CD4-positive, CD25-positive, alpha-beta regulatory T cell (primary cell): ENCODE data around the gene ZNF746. TPM values are rescaled to one million over a fixed set of nuclear protein-coding genes. Genes with fewer than 3 reads are reported as not detected.

ENCODE experiments used
- ATAC-seq, 2 donors: fragments of 150-1000 bp; cut with Tn5 transposase; one replicate each; pipeline ENCODE4 v1.10.0; 2021; ENCODE audit warnings: low read depth in 2 of 2, moderate number of reproducible peaks in 2 of 2, moderate library complexity in 1 of 2
- DNase-seq, 3 donors: peaks; one replicate each; pipeline versions ENCODE4 v3.0.0 to v3.0.0-alpha.2; 2012 to 2022; ENCODE audit warnings: mixed read lengths in 1 of 3
- H3K27ac ChIP-seq: one replicate; pipeline ENCODE4 v1.7.0; 2013; ENCODE audit warnings: mild to moderate bottlenecking, low read length; ENCODE audit not compliant: insufficient read depth, poor library complexity, severe bottlenecking
- H3K27me3 ChIP-seq: one replicate; pipeline ENCODE4 v1.7.0; 2013; ENCODE audit warnings: low read length; ENCODE audit not compliant: control insufficient read depth, insufficient read depth
- H3K36me3 ChIP-seq: one replicate; pipeline ENCODE4 v1.7.0; 2013; ENCODE audit warnings: mild to moderate bottlenecking, low read length, moderate library complexity; ENCODE audit not compliant: control insufficient read depth, insufficient read depth
- H3K4me1 ChIP-seq: 2 replicates; pipeline ENCODE4 v1.7.0; 2013; ENCODE audit warnings: mild to moderate bottlenecking, low read length; ENCODE audit not compliant: insufficient read depth, control insufficient read depth, poor library complexity, severe bottlenecking
- H3K4me3 ChIP-seq: one replicate; pipeline ENCODE4 v1.7.0; 2013; ENCODE audit warnings: low read depth, mild to moderate bottlenecking, low read length, moderate library complexity
- H3K9me3 ChIP-seq, 2 experiments: 1 replicate in 1 of 2; 2 replicates in 1 of 2; pipeline ENCODE4 v1.7.0; 2013; ENCODE audit warnings: low read length in 2 of 2, mild to moderate bottlenecking in 1 of 2, moderate library complexity in 1 of 2; ENCODE audit not compliant: control insufficient read depth in 2 of 2
- H3K27ac Mint-ChIP-seq, 3 donors: one replicate each; pipeline ENCODE4 v1.8.0; 2020 to 2022; ENCODE audit warnings: mild to moderate bottlenecking in 3 of 3, mixed read lengths in 3 of 3, moderate library complexity in 2 of 3
- H3K27me3 Mint-ChIP-seq: one replicate; pipeline ENCODE4 v1.8.0; 2022; ENCODE audit warnings: mild to moderate bottlenecking, mixed read lengths
- H3K36me3 Mint-ChIP-seq: one replicate; pipeline ENCODE4 v1.8.0; 2020; ENCODE audit warnings: mixed read lengths
- H3K4me1 Mint-ChIP-seq, 4 donors: one replicate each; pipeline ENCODE4 v1.8.0; 2020 to 2022; ENCODE audit warnings: mixed read lengths in 4 of 4, mild to moderate bottlenecking in 1 of 4
- H3K4me3 Mint-ChIP-seq, 4 donors: one replicate each; pipeline ENCODE4 v1.8.0; 2020 to 2022; ENCODE audit warnings: mild to moderate bottlenecking in 4 of 4, mixed read lengths in 4 of 4, moderate library complexity in 3 of 4
- H3K9me3 Mint-ChIP-seq, 7 donors: one replicate each; pipeline ENCODE4 v1.8.0; 2020 to 2022; ENCODE audit warnings: mixed read lengths in 7 of 7, mild to moderate bottlenecking in 3 of 7, moderate library complexity in 2 of 7
- polyA plus RNA-seq, 4 donors: library from polyadenylated mRNA; unstranded; fragments of 300-500 nt; fragmentation: Illumina TruSeq; gene quantifications; one replicate each; pipeline ENCODE4 v1.2.3, GENCODE V29; 2021
- total RNA-seq: library from RNA; stranded (reverse); gene quantifications from one replicate; pipeline ENCODE4 v1.2.3, GENCODE V29; 2022

Gene ZNF746
- 33.9 TPM for total RNA-seq
- 10 to 100 TPM in 2 of 4 donors, 1 to 10 TPM in 2; 8.2 to 11.5 (median 9.7) TPM for polyA plus RNA-seq

DNA sequence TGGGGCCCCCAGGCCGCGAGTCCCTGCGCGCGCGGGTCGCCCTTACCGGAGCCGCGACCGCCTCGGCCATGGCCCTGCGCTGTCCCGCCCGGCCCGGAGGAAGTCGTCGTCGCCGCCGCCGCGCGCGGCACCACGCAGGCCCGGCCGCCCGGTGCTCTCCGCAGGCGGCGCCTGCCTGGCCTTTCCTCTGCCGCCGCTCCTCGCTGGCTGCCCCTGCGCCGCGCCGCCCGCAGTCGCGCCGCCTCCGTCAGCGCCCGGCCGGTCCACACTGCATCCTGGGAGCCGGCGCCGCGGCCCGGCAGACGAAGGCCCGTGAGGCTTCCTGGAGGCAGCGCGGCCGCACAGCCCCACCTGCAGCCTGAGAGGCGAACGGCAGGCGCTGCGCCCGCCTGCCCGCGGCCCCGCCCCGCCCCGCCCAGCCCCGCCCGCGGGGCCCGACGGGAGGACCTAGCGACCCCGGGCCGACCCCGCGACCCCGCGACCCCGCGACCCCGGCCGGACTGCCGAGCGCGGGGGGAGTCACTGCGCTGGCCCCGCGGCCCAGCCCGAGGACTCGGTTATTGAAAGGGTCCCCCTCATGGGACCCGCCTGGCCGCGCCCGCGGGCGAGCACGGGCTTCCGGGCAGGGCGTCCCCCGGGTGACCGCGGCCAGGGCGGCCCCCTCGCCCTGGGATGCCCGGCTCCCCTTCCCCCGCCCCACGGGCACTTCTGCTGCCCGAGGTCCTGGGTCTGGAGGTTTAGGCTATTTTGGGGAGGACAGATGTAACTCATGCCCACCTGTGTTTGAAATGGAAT is at the start of gene ZNF746:
Gene ZNF746, minus strand, starts transcription at position 343 of the 795 bp plus-strand sequence. Its CDS starts 273 bp downstream, at position 70.
- H3K27me3 ChIP-seq = no peaks in the 10 kb centered on the region
- peaks cover 1% of the 10 kb centered on the region for H3K36me3 Mint-ChIP-seq
- H3K4me3 ChIP-seq = peak within 1 kb of the TSS; percentile 71
- ATAC-seq (peak; percentile 95), DNase-seq (peak; percentile 72 to 87 (median 78))
- no peaks in the 10 kb centered on the region for H3K9me3 ChIP-seq
- H3K27ac Mint-ChIP-seq = peak within 1 kb of the TSS; percentile 92 to 98 (median 96)
- peaks cover 13 to 33% (median 23%) of the 10 kb centered on the region in 4 donors for H3K4me1 Mint-ChIP-seq
- H3K4me1 ChIP-seq = peaks cover 24% of the 10 kb centered on the region
- H3K36me3 ChIP-seq = peaks cover 13% of the 10 kb centered on the region
- H3K27ac ChIP-seq = peak within 1 kb of the TSS; percentile 61
- H3K27me3 Mint-ChIP-seq = peaks cover 8% of the 10 kb centered on the region
- peak within 1 kb of the TSS; percentile 94 to 97 (median 95) for H3K4me3 Mint-ChIP-seq
- no peaks in the 10 kb centered on the region for H3K9me3 Mint-ChIP-seq

DNA sequence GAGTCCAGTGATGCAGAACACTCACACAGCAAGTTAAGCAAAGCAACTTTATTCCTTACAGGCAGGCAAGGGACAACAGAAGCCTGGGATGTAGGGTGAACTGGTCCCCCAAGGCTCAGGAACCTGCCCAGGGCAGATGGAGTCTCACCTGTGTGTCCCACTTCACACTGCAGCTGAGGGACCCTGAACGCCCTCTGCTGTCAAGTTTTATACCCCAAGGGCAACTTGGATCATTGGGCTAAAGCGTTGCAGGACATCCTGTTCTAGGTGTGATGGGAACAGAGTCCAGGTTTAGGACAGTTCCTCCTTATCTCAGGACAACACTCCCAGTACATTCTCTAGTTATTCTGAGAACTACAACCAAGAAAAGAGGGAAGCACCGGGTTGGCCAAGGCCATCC is 49.5 kb upstream of the ZNF746 start:
- H3K27ac Mint-ChIP-seq = peak overlapping the region in 1 of 3 donors; percentile 60
- H3K4me1 ChIP-seq = no peaks in the 10 kb centered on the region
- no peaks in the 10 kb centered on the region for H3K9me3 Mint-ChIP-seq
- H3K4me3 ChIP-seq = no peak overlapping the region
- no peaks in the 10 kb centered on the region for H3K27me3 ChIP-seq
- H3K9me3 ChIP-seq = no peaks in the 10 kb centered on the region
- no peak overlapping the region for H3K4me3 Mint-ChIP-seq
- ATAC-seq (no peak), DNase-seq (no peak)
- H3K27ac ChIP-seq = no peak overlapping the region
- H3K36me3 Mint-ChIP-seq = peaks cover 45% of the 10 kb centered on the region
- H3K36me3 ChIP-seq = peaks cover 55% of the 10 kb centered on the region
- no peaks in the 10 kb centered on the region for H3K27me3 Mint-ChIP-seq
- peaks cover 0 to 3% (median 0%) of the 10 kb centered on the region in 4 donors for H3K4me1 Mint-ChIP-seq

DNA sequence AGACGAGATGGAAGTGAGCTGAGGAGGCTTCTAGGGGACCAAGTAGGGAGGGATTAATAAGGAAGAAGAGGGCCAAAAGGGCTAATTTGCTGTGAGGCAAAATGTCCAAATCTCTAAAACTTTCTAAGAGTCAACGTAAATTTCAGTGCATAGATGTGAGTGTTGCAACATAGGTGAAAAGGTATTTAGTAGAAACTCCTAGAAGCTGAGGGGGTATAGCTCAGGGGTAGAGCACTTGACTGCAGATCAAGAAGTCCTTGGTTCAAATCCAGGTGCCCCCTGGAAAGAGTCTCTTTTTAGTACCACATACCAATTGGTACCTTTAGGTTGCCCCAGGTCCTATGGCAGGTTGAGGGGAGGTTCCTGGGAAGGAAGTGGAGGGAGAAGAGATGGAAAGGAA is 48.7 kb upstream of the ZNF746 start:
- Histone ChIP-seq H3K9me3 (no peaks in the 10 kb centered on the region), H3K27ac (no peak overlapping the region), H3K36me3 (peaks cover 47% of the 10 kb centered on the region), H3K27me3 (no peaks in the 10 kb centered on the region), H3K4me1 (no peaks in the 10 kb centered on the region), H3K4me3 (no peak overlapping the region)
- Mint-ChIP-seq H3K4me1 (peaks cover 0 to 3% (median 0%) of the 10 kb centered on the region in 4 donors), H3K27me3 (no peaks in the 10 kb centered on the region), H3K36me3 (peaks cover 37% of the 10 kb centered on the region), H3K27ac (no peak overlapping the region), H3K4me3 (no peak overlapping the region), H3K9me3 (no peaks in the 10 kb centered on the region)
- ATAC-seq (no peak), DNase-seq (no peak)

DNA sequence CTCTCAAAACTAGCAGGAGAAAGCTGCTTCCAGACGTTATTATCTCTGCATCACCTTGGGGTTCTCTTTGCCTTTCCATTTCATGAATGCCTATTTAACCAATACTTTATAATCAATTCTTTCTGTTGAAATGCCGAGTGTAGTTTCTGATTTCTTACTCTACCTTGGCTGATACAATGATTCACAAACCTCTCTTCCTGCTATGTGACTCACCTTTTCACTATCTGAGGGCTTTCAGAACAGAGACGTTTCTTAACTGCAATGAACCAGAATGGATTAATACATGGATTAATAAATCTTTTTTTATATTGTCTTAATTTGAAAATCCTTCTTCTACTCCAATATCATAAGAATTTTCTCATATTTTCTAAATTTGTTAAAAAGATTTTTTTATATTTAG is 46.4 kb upstream of the ZNF746 start:
- no peaks in the 10 kb centered on the region for H3K27me3 ChIP-seq
- H3K27me3 Mint-ChIP-seq = no peaks in the 10 kb centered on the region
- DNase-seq (no peak), ATAC-seq (no peak)
- H3K27ac Mint-ChIP-seq = no peak overlapping the region
- H3K9me3 Mint-ChIP-seq = peaks cover 0 to 5% (median 0%) of the 10 kb centered on the region in 7 donors
- H3K36me3 Mint-ChIP-seq = peaks cover 33% of the 10 kb centered on the region
- H3K4me3 Mint-ChIP-seq = no peak overlapping the region
- no peaks in the 10 kb centered on the region for H3K4me1 Mint-ChIP-seq
- no peak overlapping the region for H3K27ac ChIP-seq
- H3K9me3 ChIP-seq = peaks cover 0 to 4% of the 10 kb centered on the region in 2 experiments
- peaks cover 25% of the 10 kb centered on the region for H3K36me3 ChIP-seq
- H3K4me1 ChIP-seq = no peaks in the 10 kb centered on the region
- no peak overlapping the region for H3K4me3 ChIP-seq

DNA sequence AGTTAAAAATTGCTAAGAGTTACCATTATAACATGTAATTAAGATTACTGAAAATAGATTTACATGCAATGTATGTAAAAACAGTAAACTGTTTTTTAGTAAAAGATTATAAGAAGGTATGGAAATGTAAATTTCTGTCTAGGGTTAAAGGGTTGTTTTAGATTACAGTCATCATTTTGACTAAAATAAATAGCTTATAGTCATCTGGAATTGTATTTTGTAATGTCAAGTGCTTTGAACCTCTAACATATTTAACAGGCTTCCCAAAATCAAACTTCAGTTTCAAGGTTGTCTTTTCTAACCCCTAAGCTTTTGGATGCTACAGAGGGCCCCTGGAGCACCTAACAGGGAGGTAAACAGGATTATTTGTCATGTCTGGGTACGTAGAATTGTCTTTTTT is 35.0 kb upstream of the ZNF746 start:
- no peak overlapping the region for H3K27ac ChIP-seq

DNA sequence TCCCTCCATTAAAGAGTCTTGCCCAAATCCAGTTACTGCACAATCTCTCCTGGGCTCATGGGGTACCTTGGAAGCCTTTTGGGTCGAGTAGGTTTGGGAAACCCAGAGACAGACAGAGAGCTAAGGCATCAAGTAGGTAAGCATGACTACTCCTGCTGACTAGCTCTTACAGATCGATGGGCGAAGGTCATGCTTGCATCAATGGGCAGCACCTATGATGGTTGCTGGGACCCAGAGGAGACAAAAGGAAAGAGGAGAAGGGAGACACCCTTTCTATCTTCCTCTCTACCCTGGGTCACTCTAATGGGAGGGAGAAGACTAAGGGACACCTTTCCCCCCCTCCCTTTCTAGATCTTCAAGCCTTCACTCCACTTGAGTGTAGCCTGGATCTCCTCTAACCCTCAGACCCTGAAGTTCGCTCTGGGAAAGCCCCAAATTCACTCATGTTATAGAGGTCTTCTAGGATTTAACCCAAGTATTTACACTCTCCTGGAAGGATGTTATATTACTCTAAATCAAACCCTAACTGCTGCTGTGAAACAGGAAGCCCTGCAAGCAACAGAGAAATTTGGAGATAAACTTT is 31.6 kb upstream of the ZNF746 start:
- H3K9me3 Mint-ChIP-seq = peaks cover 4 to 38% (median 15%) of the 10 kb centered on the region in 7 donors
- peaks cover 0 to 4% (median 0%) of the 10 kb centered on the region in 4 donors for H3K4me1 Mint-ChIP-seq
- Histone ChIP-seq H3K4me3 (no peak overlapping the region), H3K4me1 (no peaks in the 10 kb centered on the region), H3K27me3 (no peaks in the 10 kb centered on the region), H3K27ac (no peak overlapping the region), H3K9me3 (peaks cover 29 to 52% of the 10 kb centered on the region in 2 experiments), H3K36me3 (no peaks in the 10 kb centered on the region)
- ATAC-seq (no peak), DNase-seq (no peak)
- H3K4me3 Mint-ChIP-seq = no peak overlapping the region
- H3K36me3 Mint-ChIP-seq = no peaks in the 10 kb centered on the region
- H3K27ac Mint-ChIP-seq = no peak overlapping the region
- H3K27me3 Mint-ChIP-seq = peaks cover 7% of the 10 kb centered on the region

More for the DNA sequence above, 35.0 kb upstream of the ZNF746 start:
- DNase-seq = no peak
- Mint-ChIP-seq H3K36me3 (no peaks in the 10 kb centered on the region), H3K27me3 (peaks cover 17% of the 10 kb centered on the region), H3K27ac (no peak overlapping the region), H3K4me3 (no peak overlapping the region), H3K9me3 (peaks cover 3 to 34% (median 13%) of the 10 kb centered on the region in 7 donors), H3K4me1 (peaks cover 4 to 11% (median 8%) of the 10 kb centered on the region in 4 donors)
- Histone ChIP-seq H3K27me3 (no peaks in the 10 kb centered on the region), H3K36me3 (no peaks in the 10 kb centered on the region), H3K9me3 (peaks cover 29 to 49% of the 10 kb centered on the region in 2 experiments), H3K4me3 (no peak overlapping the region), H3K4me1 (peaks cover 5% of the 10 kb centered on the region)
- ATAC-seq = no peak

GRCh38 chr7:149527414-149527813 is 29.8 kb upstream of the ZNF746 start:
- H3K27ac Mint-ChIP-seq = no peak overlapping the region
- Histone ChIP-seq H3K27me3 (peaks cover 2% of the 10 kb centered on the region), H3K4me1 (no peaks in the 10 kb centered on the region), H3K27ac (no peak overlapping the region), H3K9me3 (peaks cover 29 to 51% of the 10 kb centered on the region in 2 experiments), H3K36me3 (no peaks in the 10 kb centered on the region), H3K4me3 (no peak overlapping the region)
- H3K27me3 Mint-ChIP-seq = peaks cover 7% of the 10 kb centered on the region
- H3K36me3 Mint-ChIP-seq = no peaks in the 10 kb centered on the region
- peaks cover 4 to 37% (median 15%) of the 10 kb centered on the region in 7 donors for H3K9me3 Mint-ChIP-seq
- H3K4me1 Mint-ChIP-seq = no peaks in the 10 kb centered on the region
- ATAC-seq = no peak
- H3K4me3 Mint-ChIP-seq = no peak overlapping the region
- no peak for DNase-seq
